ENCODE results near the gene CCL22. TPM values are rescaled to one million over a fixed set of nuclear protein-coding genes. Genes with fewer than 3 reads are reported as not detected.

CCL22 gene
- polyA plus RNA-seq, 1 donor from 2014 or later, result not detected

DNA sequence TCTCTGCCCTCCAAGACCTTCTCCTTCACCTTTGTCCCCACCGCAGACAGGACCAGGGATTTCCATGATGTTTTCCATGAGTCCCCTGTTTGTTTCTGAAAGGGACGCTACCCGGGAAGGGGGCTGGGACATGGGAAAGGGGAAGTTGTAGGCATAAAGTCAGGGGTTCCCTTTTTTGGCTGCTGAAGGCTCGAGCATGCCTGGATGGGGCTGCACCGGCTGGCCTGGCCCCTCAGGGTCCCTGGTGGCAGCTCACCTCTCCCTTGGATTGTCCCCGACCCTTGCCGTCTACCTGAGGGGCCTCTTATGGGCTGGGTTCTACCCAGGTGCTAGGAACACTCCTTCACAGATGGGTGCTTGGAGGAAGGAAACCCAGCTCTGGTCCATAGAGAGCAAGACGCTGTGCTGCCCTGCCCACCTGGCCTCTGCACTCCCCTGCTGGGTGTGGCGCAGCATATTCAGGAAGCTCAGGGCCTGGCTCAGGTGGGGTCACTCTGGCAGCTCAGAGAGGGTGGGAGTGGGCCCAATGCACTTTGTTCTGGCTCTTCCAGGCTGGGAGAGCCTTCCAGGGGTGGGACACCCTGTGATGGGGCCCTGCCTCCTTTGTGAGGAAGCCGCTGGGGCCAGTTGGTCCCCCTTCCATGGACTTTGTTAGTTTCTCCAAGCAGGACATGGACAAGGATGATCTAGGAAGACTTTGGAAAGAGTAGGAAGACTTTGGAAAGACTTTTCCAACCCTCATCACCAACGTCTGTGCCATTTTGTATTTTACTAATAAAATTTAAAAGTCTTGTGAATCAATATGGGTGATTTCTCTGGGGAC lies 25.9 kb downstream of the CCL22 start:
- no peaks in the 10 kb centered on the region for H4K20me1 ChIP-seq (ENCODE audit: insufficient read depth)
- H2AFZ ChIP-seq (ENCODE audit: low read depth, low read length), result no peak overlapping the region

DNA sequence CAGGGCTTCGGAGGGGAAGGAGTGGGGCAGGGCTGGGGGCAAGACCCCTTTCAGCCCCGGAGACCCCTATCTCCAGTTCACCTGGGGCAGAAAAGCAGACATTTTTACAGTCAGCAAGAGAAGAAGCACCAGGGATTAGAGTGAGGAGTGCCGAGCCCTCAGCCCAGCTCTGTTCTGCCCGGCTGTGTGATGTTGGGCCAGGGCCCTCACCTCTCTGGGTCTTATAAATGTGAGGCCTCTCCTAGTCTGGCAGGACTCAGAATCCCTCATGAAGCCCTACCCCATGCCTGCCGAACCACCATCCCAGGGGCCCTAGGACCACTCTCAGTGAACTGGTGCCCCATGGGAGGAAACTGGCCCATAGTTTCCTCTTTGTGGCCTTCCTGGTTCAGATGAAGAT lies 26.5 kb downstream of the CCL22 start:
- H3K9me3 ChIP-seq (ENCODE audit: low read length), result no peaks in the 10 kb centered on the region
- H3K36me3 ChIP-seq (ENCODE audit: insufficient read depth, low read length), result no peaks in the 10 kb centered on the region
- H3F3A ChIP-seq (ENCODE audit: insufficient read depth, low read length, poor library complexity, severe bottlenecking), result no peaks in the 10 kb centered on the region
- H3K9me2 ChIP-seq (ENCODE audit: insufficient read depth, low read length), result no peaks in the 10 kb centered on the region
- H2AFZ ChIP-seq (ENCODE audit: low read depth, low read length), result no peak overlapping the region
- H3K27me3 ChIP-seq (ENCODE audit: insufficient read depth, low read depth, low read length), result no peaks in the 10 kb centered on the region
- no peak overlapping the region for H3K4me3 ChIP-seq (ENCODE audit: low read length)
- H3K79me2 ChIP-seq (replicated peaks; ENCODE audit: insufficient read depth, low read length), result no peaks in the 10 kb centered on the region
- no peak overlapping the region for H3K9ac ChIP-seq (ENCODE audit: low read length)
- no peak overlapping the region for H3K27ac ChIP-seq (ENCODE audit: low read length)
- H4K20me1 ChIP-seq (ENCODE audit: insufficient read depth), result no peaks in the 10 kb centered on the region
- H3K4me2 ChIP-seq (ENCODE audit: low read length), result no peak overlapping the region
- TF ChIP-seq REST (IDR thresholded peaks at IDR 0.05; ENCODE audit: borderline replicate concordance) (no peak), RAD21 (conservative IDR thresholded peaks at IDR 0.05) (no peak), EZH2 (IDR thresholded peaks at IDR 0.05; ENCODE audit: borderline replicate concordance, insufficient read depth, low read length, poor library complexity, severe bottlenecking) (no peak), POLR2AphosphoS5 (IDR thresholded peaks at IDR 0.05) (no peak), SMC3 (conservative IDR thresholded peaks at IDR 0.05; ENCODE audit: poor library complexity) (no peak)

More for the DNA sequence above, 25.9 kb downstream of the CCL22 start:
- H3K36me3 ChIP-seq (ENCODE audit: insufficient read depth, low read length), result no peaks in the 10 kb centered on the region
- no peaks in the 10 kb centered on the region for H3K9me3 ChIP-seq (ENCODE audit: low read length)
- no peaks in the 10 kb centered on the region for H3K79me2 ChIP-seq (replicated peaks; ENCODE audit: insufficient read depth, low read length)
- TF ChIP-seq CTCF (IDR thresholded peaks at IDR 0.05; ENCODE audit: poor library complexity, severe bottlenecking) (no peak), RAD21 (conservative IDR thresholded peaks at IDR 0.05) (no peak), SMC3 (conservative IDR thresholded peaks at IDR 0.05; ENCODE audit: poor library complexity) (no peak), EP300 (conservative IDR thresholded peaks at IDR 0.05; ENCODE audit: poor library complexity, severe bottlenecking) (no peak), EZH2 (IDR thresholded peaks at IDR 0.05; ENCODE audit: borderline replicate concordance, insufficient read depth, low read length, poor library complexity, severe bottlenecking) (no peak), REST (IDR thresholded peaks at IDR 0.05; ENCODE audit: borderline replicate concordance) (no peak), POLR2AphosphoS5 (IDR thresholded peaks at IDR 0.05) (no peak), TAF1 (IDR thresholded peaks at IDR 0.05; ENCODE audit: low read depth) (no peak), MXI1 (conservative IDR thresholded peaks at IDR 0.05; ENCODE audit: poor library complexity, severe bottlenecking) (no peak)
- H3K4me3 ChIP-seq (ENCODE audit: low read length), result no peak overlapping the region
- no peaks in the 10 kb centered on the region for H3F3A ChIP-seq (ENCODE audit: insufficient read depth, low read length, poor library complexity, severe bottlenecking)
- H3K27me3 ChIP-seq (ENCODE audit: insufficient read depth, low read depth, low read length), result no peaks in the 10 kb centered on the region
- no peak overlapping the region for H3K27ac ChIP-seq (ENCODE audit: low read length)
- no peak overlapping the region for H3K9ac ChIP-seq (ENCODE audit: low read length)
- H3K9me2 ChIP-seq (ENCODE audit: insufficient read depth, low read length), result no peaks in the 10 kb centered on the region
- no peak overlapping the region for H3K4me2 ChIP-seq (ENCODE audit: low read length)
